ENCODE data around the gene KLF2.
"Not testable (repeated sequence)": the region's sequence is repeated elsewhere in the genome, so short reads cannot be mapped to it uniquely, and the experiment has no call there.

The KLF2 gene

GRCh38 chr19:16338470-16339360 lies 14.1 kb downstream of the KLF2 start:
- DNase-seq = no peak

DNA sequence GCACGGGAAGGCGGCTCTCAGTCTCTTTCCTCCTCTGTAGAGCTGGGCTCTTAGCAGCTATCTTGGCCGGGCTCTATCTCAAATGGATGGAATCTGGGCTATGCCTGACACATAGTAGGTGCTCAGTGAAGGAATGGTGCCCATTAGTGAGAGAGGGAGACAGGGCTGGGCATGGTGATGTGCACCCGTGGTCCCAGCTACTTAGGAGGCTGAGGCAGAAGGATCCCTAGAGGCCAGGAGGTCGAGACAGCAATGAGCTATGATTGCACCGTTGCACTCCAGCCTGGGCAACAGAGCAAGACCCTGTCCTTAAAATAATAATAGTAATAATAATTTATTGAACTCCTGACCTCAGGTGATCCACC lies 14.7 kb downstream of the KLF2 start:
- DNase-seq = no peak

- DNase-seq = no peak
Measured at GRCh38 chr19:16340092-16340491, 15.5 kb downstream of the KLF2 start.

- no peak for DNase-seq
Measured at GRCh38 chr19:16340654-16341053, 16.0 kb downstream of the KLF2 start.

DNA sequence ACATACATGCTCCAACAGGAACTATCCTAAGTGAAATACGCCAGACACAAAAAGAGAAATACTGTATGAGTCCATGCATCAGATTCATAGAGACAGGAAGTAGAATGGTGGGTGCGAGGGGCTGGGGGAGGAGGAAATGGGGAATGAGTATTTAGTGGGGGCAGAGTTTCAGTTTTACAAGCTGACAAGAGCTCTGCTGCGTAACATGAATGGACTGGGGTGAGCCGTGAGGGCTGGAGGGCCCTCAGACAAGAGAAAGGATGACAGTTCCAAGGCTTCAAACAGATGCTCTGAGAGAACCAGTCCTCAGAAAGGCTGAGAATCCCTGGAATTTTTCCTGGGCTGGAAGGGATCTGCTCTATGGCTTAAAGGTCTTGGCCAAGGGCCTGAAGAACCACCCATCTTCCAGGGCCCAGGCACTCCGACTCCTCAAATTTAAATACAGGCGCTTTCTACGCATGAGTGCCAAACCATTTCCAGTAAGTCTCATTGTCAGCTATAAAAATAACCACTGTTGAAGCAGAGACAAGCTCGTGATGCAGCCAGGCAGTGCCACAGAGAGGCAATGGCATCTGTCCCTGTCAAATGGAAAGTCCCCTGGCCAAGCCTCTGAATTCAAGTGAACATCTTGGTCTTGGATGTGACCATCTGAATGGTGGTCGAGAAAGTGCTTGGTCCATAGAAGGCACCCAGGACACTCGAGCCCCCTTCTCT lies 17.5 kb downstream of the KLF2 start:
- no peak for DNase-seq

DNA sequence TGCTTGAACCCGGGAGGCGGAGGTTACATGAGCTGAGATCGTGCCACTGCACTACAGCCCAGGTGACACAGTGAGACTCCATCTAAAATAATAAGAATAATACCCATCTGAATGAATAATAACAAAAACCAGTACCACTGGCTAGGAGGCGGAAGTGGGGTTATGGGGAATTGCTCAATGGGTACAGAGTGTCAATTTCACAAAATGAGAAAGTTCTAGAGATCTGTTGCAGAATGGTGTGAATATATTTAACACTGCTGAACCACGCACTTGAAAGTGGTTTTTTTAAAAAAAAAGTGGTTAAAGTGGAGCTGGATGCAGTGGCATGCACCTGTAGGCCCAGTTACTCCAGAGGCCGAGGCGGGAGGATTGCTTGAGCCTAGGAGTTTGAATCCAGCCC lies 18.5 kb downstream of the KLF2 start:
- DNase-seq = no peak

GRCh38 chr19:16345457-16345856 lies 20.8 kb downstream of the KLF2 start:
- DNase-seq = no peak

GRCh38 chr19:16347099-16347498 lies 22.5 kb downstream of the KLF2 start:
- DNase-seq = not testable (repeated sequence)

DNA sequence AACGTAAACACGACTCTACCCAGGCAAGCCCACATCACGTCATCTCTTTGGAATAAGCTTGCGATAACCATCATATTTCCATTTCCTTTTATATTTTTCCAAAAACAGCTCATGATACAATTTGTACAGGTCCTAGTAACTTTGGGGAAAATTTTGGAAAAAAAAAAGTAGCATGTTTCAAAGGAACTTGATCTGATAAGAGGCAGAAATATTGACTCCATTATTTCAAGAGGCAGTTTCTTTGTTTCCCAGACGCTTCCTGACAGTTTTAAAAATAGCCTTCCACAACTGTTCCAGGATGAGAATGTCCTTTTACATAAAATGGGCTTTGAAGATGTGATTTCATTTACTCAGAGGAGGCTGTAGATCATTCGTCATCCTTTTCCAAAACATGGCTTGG lies 23.1 kb downstream of the KLF2 start:
- no peak for DNase-seq

- no peak for DNase-seq
Measured at GRCh38 chr19:16349551-16350152, 25.0 kb downstream of the KLF2 start.

DNA sequence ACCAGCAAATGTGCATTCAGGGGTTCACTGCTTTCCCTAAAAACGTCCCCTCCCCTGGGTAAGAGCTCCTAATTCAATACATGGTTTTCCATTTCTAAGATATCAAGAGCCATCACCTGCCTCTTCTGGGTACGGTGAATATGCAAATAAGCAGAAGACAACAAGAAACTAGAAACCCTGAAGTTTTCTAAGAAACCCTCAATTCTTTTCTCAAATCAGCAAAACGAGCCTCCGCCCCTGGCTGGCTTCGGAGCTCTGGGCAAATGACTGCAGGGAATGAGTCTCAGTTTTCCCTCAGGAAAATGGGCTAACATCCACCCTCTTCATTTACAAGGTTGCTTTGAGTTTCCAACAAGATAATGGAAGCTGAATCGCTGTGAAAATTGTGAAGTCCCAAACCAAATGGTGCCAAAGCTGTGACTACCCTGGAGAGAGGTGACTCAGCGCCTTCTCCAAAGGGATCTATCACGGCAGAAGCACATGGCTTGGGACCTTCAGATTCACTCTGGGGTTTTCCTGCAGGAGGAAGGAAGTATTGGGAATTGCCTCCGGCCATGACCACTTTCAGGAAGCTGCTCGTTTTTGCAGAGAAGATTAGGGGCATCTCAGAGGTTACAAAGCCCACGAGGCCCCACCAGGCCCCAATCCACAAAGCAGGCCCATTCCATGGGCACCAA lies 26.6 kb downstream of the KLF2 start:
- no peak for DNase-seq

- no peak for DNase-seq
Measured at GRCh38 chr19:16355293-16356043, 30.8 kb downstream of the KLF2 start.

DNA sequence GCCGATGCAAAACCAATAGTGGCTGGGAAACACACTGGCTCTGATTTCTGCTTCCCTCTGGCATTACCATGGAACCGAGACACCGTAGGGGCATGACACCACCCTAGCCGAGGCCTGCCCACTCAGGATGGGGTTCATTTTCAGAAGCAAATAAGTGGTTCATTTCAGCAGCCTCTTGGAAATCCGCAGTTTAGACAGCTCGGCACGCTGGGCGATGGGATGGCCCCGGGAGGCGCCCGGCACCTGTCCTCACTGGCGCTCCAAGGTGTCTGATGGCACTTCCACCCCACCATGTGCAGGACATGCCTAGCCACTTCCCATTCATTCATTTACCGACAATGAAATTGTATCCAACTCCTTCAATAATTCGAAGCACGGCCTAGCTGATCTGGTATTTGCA lies 33.8 kb downstream of the KLF2 start:
- no peak for DNase-seq

DNA sequence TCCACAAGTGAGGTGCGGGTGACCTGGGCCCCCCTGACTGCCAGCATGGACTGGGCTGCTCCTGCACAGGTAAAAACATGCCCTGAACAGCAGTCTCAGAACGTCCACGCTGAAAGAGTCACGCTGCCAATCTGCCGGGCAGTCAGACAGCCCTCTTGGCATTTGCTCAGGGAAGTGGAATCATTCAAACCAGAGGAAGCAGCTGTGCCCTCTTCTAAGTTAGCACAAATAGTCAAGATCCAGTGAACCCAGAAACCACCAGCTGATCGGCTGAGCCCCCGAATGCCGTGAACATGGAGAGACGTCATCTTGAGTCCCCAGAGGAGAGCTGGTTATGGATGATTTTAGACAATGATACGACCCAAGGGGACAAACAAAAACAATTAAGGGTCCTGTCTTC lies 34.4 kb downstream of the KLF2 start:
- no peak for DNase-seq

DNA sequence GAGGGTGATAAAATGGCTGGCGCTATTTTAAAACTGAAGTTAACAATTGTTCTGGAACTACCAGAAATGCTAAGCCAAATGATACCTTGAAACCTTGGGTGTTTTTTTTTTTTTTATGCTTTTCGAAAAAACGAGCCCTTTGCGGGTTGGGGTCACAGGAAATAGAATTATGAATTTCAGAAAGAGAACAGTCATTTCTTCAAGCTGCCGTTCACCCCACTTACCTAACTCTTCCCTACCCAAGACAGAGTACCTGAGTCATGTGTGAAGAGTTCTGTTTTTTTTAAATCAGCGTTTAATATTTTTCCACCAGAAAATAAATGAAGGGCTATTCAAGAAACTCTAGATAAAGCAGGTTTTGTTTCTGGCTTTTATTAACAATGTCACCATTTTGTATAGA lies 35.3 kb downstream of the KLF2 start:
- DNase-seq = no peak

GRCh38 chr19:16360738-16361137 lies 36.1 kb downstream of the KLF2 start:
- DNase-seq = no peak

GRCh38 chr19:16361254-16361653 lies 36.6 kb downstream of the KLF2 start:
- DNase-seq = no peak

DNA sequence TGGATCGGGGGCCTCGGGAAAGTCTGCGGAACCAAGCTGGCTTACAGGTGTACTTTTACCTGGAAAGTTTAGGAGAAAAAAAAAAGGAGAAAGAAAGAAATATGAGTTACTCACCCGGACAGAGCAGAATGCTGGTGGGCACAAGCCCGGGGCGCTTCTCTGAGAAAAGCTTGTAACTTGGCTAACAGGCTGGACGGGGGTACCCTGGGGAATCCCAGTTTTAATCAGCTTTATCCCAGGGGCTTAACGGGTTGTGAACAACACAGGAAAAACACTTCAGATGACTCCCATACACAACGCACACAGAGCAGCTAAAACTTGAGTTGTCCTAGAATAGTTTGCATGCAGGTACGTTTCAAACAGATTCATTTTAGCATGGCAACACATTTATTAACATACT lies 37.3 kb downstream of the KLF2 start:
- no peak for DNase-seq

- no peak for DNase-seq
Measured at GRCh38 chr19:16363133-16363851, 38.7 kb downstream of the KLF2 start.

- DNase-seq = no peak
Measured at GRCh38 chr19:16363852-16364230, 39.2 kb downstream of the KLF2 start.

- DNase-seq = no peak
Measured at GRCh38 chr19:16364231-16364865, 39.7 kb downstream of the KLF2 start.

All from cerebellar nuclear complex (tissue), 1 donor.